Loucy (cell line): ENCODE data around the gene ZNF384.

Source experiments
- H2AFZ ChIP-seq: fragments of 200-600 bp; sonication (generic); 2 replicates; pipeline ENCODE4 v1.6.0; 2016; ENCODE audit warnings: antibody characterized with exemption, mild to moderate bottlenecking, low read length, moderate library complexity
- H3F3A ChIP-seq: fragments of 200-600 bp; 2 replicates; pipeline ENCODE4 v1.6.0; 2016; ENCODE audit warnings: antibody characterized with exemption, low read depth, mild to moderate bottlenecking
- H3K27me3 ChIP-seq: fragments of 200-600 bp; sonication (generic); 2 replicates; pipeline ENCODE4 v1.6.1; 2014; ENCODE audit warnings: low read length, mild to moderate bottlenecking; ENCODE audit not compliant: insufficient read depth, poor library complexity, severe bottlenecking
- H3K36me3 ChIP-seq: fragments of 200-600 bp; sonication (generic); 2 replicates; pipeline ENCODE4 v1.6.1; 2016; ENCODE audit warnings: low read length; ENCODE audit not compliant: insufficient read depth
- H3K4me1 ChIP-seq: fragments of 200-600 bp; sonication (generic); 2 replicates; pipeline ENCODE4 v1.5.1; 2014; ENCODE audit warnings: low read length, mild to moderate bottlenecking; ENCODE audit not compliant: insufficient read depth, poor library complexity, severe bottlenecking
- H3K4me2 ChIP-seq: fragments of 200-600 bp; sonication (generic); 2 replicates; pipeline ENCODE4 v1.6.0; 2014; ENCODE audit warnings: antibody characterized with exemption, low read length, low read depth, mild to moderate bottlenecking; ENCODE audit not compliant: poor library complexity, severe bottlenecking
- H3K4me3 ChIP-seq: fragments of 200-600 bp; sonication (generic); 2 replicates; pipeline ENCODE4 v1.5.1; 2014; ENCODE audit warnings: low read length, mild to moderate bottlenecking, mixed read lengths; ENCODE audit not compliant: poor library complexity, severe bottlenecking
- H3K79me2 ChIP-seq: fragments of 200-600 bp; sonication (generic); 2 replicates; pipeline ENCODE4 v1.6.1; 2014; ENCODE audit warnings: low read length; ENCODE audit not compliant: insufficient read depth
- H3K9ac ChIP-seq: fragments of 200-600 bp; sonication (generic); 2 replicates; pipeline ENCODE4 v1.6.0; 2014; ENCODE audit warnings: mild to moderate bottlenecking, low read depth, low read length, moderate library complexity; ENCODE audit not compliant: poor library complexity, severe bottlenecking
- H3K9me2 ChIP-seq: fragments of 200-600 bp; sonication (generic); replicated peaks from 2 replicates; pipeline ENCODE4 v1.6.1; 2016; ENCODE audit warnings: low read depth, low read length, mixed read lengths
- H3K9me3 ChIP-seq: fragments of 200-600 bp; sonication (generic); 2 replicates; pipeline ENCODE4 v1.6.1; 2014; ENCODE audit warnings: mild to moderate bottlenecking, antibody characterized with exemption, low read length, low read depth; ENCODE audit not compliant: insufficient read depth
- H4K20me1 ChIP-seq: fragments of 200-600 bp; sonication (generic); 2 replicates; pipeline ENCODE4 v1.6.0; 2014; ENCODE audit warnings: antibody characterized with exemption, low read length, mild to moderate bottlenecking; ENCODE audit not compliant: insufficient read depth, poor library complexity, severe bottlenecking
- EZH2phosphoT487 ChIP-seq: fragments of 200-600 bp; IDR thresholded peaks from 2 replicates; pipeline ENCODE4 v1.6.1; 2018; ENCODE audit warnings: antibody characterized with exemption, mild to moderate bottlenecking, moderate library complexity, borderline replicate concordance
- TF ChIP-seq, protein P1 (sequence below): fragments of 200-600 bp; sonication (generic); conservative IDR thresholded peaks from 2 replicates; pipeline ENCODE4 v1.5.1; 2014; ENCODE audit warnings: mild to moderate bottlenecking, antibody characterized with exemption, low read length

The ZNF384 gene

DNA sequence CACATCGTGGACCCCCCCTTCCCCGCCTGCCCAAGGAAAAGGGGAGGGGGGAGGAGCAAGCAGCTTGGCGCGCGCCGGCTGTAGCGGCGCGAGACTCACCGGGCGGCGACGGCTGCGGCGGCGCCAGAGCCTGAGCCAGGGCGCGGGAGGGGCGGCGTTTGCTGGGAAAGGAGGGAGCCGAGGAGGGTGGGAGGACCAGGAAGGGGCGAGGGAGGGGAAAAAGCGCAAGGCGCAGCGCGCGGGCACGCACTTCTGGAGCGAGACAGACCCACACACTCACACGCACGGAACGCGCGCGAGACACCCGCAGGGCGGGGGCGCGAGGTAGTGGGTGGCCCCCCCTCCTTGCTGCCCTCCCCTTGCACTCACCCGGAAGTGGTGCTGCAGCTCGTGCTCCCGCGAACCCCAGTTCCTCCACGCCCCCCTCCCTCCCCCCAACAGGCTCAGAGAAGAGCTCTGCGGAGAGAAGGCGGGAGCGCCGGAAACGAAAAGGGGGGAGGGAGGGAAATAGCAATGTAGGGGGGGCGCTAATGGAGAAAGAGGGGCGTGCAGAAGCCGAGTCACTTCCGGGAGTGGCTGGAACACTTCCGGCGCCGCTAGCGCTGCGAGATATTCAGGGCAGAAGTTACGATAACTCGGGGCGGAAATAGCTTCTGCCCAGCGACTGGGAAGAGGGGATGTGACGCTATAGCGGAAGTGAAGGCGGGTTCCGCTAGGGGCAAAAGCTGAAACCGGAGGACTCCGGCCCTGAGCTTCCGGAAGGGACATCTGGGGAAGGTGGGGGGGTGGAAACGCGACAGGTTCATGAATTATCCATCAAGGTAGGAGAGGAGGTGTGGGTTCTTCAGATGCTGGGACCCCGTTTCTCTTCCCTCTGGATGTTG lies at the start of gene ZNF384:
Gene ZNF384, minus strand, starts transcription at position 377 of the 884 bp plus-strand sequence. CDS start 9,855 bp downstream, outside the sequence.
- peak within 1 kb of the TSS; percentile 87 for H3K4me3 ChIP-seq
- peaks cover 36% of the 10 kb centered on the region for H3K4me1 ChIP-seq
- H3F3A ChIP-seq: 0 out of 2 replicates have a peak, but pooled peaks cover 3% of the 10 kb centered on the region
- H3K9ac ChIP-seq: peak within 1 kb of the TSS; percentile 96
- peaks cover 32% of the 10 kb centered on the region for H4K20me1 ChIP-seq
- H3K4me2 ChIP-seq: peak within 1 kb of the TSS; percentile 100
- H3K27me3 ChIP-seq: no peaks in the 10 kb centered on the region
- H3K9me3 ChIP-seq: no peaks in the 10 kb centered on the region
- H3K9me2 ChIP-seq: no peaks in the 10 kb centered on the region
- H2AFZ ChIP-seq: peak within 1 kb of the TSS; percentile 65
- H3K79me2 ChIP-seq: peaks cover 57% of the 10 kb centered on the region
- TF ChIP-seq EZH2phosphoT487: no peak
- TF ChIP-seq, protein P1, sequence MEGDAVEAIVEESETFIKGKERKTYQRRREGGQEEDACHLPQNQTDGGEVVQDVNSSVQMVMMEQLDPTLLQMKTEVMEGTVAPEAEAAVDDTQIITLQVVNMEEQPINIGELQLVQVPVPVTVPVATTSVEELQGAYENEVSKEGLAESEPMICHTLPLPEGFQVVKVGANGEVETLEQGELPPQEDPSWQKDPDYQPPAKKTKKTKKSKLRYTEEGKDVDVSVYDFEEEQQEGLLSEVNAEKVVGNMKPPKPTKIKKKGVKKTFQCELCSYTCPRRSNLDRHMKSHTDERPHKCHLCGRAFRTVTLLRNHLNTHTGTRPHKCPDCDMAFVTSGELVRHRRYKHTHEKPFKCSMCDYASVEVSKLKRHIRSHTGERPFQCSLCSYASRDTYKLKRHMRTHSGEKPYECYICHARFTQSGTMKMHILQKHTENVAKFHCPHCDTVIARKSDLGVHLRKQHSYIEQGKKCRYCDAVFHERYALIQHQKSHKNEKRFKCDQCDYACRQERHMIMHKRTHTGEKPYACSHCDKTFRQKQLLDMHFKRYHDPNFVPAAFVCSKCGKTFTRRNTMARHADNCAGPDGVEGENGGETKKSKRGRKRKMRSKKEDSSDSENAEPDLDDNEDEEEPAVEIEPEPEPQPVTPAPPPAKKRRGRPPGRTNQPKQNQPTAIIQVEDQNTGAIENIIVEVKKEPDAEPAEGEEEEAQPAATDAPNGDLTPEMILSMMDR: no peak
- no peaks in the 10 kb centered on the region for H3K36me3 ChIP-seq

DNA sequence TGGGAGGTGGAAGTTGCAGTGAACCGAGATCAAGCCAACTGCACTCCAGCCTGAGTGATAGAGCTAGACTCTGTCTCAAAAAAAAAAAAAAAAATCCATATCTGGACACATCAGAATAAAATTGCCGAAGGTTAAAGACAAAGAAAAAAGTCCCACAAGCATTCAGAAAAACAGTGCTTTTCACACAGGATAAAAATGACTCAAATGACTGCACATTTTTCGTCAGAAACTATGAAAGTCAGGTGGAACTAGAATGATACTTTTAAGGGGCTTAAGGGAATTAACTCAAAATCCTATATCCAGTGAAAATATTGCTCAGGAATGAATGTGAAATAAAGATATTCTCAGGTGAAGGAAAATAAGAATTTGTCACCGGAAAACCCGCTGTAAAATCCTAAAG lies 47.6 kb upstream of the ZNF384 start:
- TF ChIP-seq EZH2phosphoT487: no peak
- TF ChIP-seq, protein P1: no peak
- Histone ChIP-seq H3K79me2 (no peaks in the 10 kb centered on the region), H3K4me3 (no peak overlapping the region), H3K4me2 (no peak overlapping the region), H3K4me1 (peaks cover 5% of the 10 kb centered on the region), H3K36me3 (no peaks in the 10 kb centered on the region), H3K9ac (no peak overlapping the region), H3K9me2 (no peaks in the 10 kb centered on the region), H2AFZ (no peak overlapping the region), H3K9me3 (no peaks in the 10 kb centered on the region), H3F3A (no peaks in the 10 kb centered on the region), H4K20me1 (no peaks in the 10 kb centered on the region), H3K27me3 (no peaks in the 10 kb centered on the region)

DNA sequence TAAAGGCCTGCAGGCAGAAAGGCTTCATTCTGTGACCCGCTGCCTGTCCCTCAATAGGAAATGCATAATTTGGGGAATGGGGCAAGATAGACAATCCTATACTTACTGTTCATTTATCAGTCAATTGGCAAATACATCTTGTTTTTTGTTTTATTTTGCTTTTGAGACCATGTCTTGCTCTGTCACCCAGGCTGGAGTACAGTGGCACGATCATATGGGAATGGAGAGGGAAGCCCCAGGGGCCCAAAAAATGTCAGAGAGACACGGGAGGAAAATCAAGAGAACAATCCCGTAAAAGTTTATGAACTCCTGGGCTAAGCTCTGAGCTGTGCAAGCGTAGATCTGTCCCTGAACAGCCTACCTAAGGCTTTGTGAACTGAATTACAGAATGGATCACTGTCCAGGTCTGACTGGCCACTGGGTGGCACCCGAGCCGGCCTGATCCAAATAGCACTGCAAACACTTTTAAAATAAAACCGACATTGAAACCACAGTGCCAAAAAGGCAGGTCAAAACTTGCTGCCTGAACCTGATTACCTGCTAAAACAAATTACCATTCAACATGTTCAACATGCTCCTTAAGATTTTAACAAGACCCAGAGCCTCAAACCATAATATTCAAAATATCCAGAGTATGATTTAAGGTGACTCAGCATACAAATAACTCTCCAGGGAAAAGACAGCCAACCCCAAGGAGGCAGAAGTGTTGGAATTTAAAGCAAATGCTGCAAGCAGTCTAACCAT lies 46.4 kb upstream of the ZNF384 start:
- no peaks in the 10 kb centered on the region for H3K9me3 ChIP-seq
- H3K79me2 ChIP-seq: no peaks in the 10 kb centered on the region
- H3K4me3 ChIP-seq: no peak overlapping the region
- TF ChIP-seq EZH2phosphoT487: no peak
- TF ChIP-seq, protein P1: peak; percentile 83
- no peaks in the 10 kb centered on the region for H3K9me2 ChIP-seq
- H3K27me3 ChIP-seq: no peaks in the 10 kb centered on the region
- H3K36me3 ChIP-seq: no peaks in the 10 kb centered on the region
- no peaks in the 10 kb centered on the region for H3F3A ChIP-seq
- no peaks in the 10 kb centered on the region for H4K20me1 ChIP-seq
- peak overlapping the region; percentile 64 for H3K9ac ChIP-seq
- H3K4me1 ChIP-seq: peaks cover 5% of the 10 kb centered on the region
- H3K4me2 ChIP-seq: peak overlapping the region; percentile 22
- H2AFZ ChIP-seq: 0 out of 2 replicates have a peak overlapping the region, but pooled peaks have one; percentile 33
